HG03039 (cell line): ENCODE data around the gene FCGBP.
"Not testable (repeated sequence)": the region's sequence is repeated elsewhere in the genome, so short reads cannot be mapped to it uniquely, and the experiment has no call there.

Experiments
- ATAC-seq: cut with Tn5 transposase; IDR thresholded peaks from one replicate; pipeline ENCODE4 v1.9.1; 2021; ENCODE audit warnings: mild to moderate bottlenecking, moderate library complexity; ENCODE audit not compliant: unreplicated experiment

The FCGBP gene

GRCh38 chr19:39892506-39892902 lies 41.9 kb downstream of the FCGBP start:
- not testable (repeated sequence) for ATAC-seq

- ATAC-seq: not testable (repeated sequence)
Observed at GRCh38 chr19:39891660-39892505, 42.6 kb downstream of the FCGBP start.

- no peak for ATAC-seq
Observed at GRCh38 chr19:39890755-39891551, 43.5 kb downstream of the FCGBP start.

GRCh38 chr19:39889872-39890754 lies 44.3 kb downstream of the FCGBP start:
- ATAC-seq: not testable (repeated sequence)

- ATAC-seq: not testable (repeated sequence)
Observed at GRCh38 chr19:39887456-39887951, 46.9 kb downstream of the FCGBP start.

- not testable (repeated sequence) for ATAC-seq
Observed at GRCh38 chr19:39885821-39886554, 48.4 kb downstream of the FCGBP start.

- not testable (repeated sequence) for ATAC-seq
Observed at GRCh38 chr19:39884721-39885120, 49.7 kb downstream of the FCGBP start.
